ENCODE results near the gene OPTC.
"Not testable (repeated sequence)": the region's sequence is repeated elsewhere in the genome, so short reads cannot be mapped to it uniquely, and the experiment has no call there.

Gene OPTC

GRCh38 chr1:203517426-203518110 lies 23.6 kb downstream of the OPTC start:
- no peak overlapping the region for H3K27ac ChIP-seq
- TF ChIP-seq CTCF (conservative IDR thresholded peaks at IDR 0.05): no peak

- not testable (repeated sequence) for H3K27ac ChIP-seq
Measured at GRCh38 chr1:203518139-203518538, 24.2 kb downstream of the OPTC start.

- H3K27ac ChIP-seq: no peak overlapping the region
- TF ChIP-seq CTCF (conservative IDR thresholded peaks at IDR 0.05): no peak
Measured at GRCh38 chr1:203518541-203518940, 24.6 kb downstream of the OPTC start.

- H3K27ac ChIP-seq: no peak overlapping the region
- no peak for TF ChIP-seq CTCF (conservative IDR thresholded peaks at IDR 0.05)
Measured at GRCh38 chr1:203519053-203519840, 25.3 kb downstream of the OPTC start.

GRCh38 chr1:203519896-203520295 lies 25.9 kb downstream of the OPTC start:
- no peak for TF ChIP-seq CTCF (conservative IDR thresholded peaks at IDR 0.05)
- no peak overlapping the region for H3K27ac ChIP-seq

- H3K27ac ChIP-seq: no peak overlapping the region
- TF ChIP-seq CTCF (conservative IDR thresholded peaks at IDR 0.05): no peak
Measured at GRCh38 chr1:203520315-203520714, 26.4 kb downstream of the OPTC start.

- no peak overlapping the region for H3K27ac ChIP-seq
- no peak for TF ChIP-seq CTCF (conservative IDR thresholded peaks at IDR 0.05)
Measured at GRCh38 chr1:203521074-203521794, 27.3 kb downstream of the OPTC start.
